ENCODE measurements around the gene NUDT17. TPM values are rescaled to one million over a fixed set of nuclear protein-coding genes. Genes with fewer than 3 reads are reported as not detected.

Gene NUDT17
- total and polyA plus RNA-seq, 3 donors from 2014 or later, result 9.5 to 13.1 (median 9.5) TPM

DNA sequence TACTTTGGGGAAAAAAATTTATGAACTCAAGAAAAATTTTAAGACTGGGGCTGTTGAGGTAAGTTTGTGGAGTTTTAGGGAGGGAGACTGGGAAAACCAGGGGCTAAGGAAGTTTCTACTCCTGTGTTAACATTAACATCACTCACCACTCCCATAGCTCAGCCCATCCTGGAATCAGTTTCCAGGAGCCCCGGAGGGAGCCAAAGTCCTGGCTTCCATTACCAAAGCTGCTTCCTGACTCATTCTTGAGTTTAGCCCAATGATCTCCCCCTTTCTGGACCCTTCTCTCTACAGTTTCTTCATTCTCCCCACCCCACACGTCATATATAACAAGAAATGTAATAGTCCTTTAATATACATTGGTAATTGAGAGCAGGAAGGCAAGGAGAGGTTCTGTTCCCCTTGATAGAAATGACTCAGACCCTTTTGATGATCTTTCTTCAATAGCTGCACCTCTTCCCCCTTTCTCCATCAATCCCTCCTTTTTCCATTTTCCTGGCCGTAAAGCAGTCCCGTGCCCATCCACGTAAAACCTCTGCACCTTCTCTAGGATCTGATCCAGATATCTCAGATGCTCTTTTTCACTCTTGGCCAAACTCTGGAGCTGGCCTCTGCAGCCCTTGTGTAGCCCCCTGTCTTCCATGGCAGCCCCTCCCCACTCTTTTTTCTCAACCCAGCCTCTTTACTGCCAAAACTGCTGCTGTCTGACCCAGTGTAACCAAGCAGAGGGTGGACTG lies 18.0 kb downstream of the NUDT17 start:
- DNase-seq, result no peak
- intact Hi-C loops (cut with DNase I; ENCODE audit: low total_unique reads), result no loop called here
- Histone ChIP-seq H3K4me1 (peaks cover 12% of the 10 kb centered on the region), H3K9me3 (no peaks in the 10 kb centered on the region), H3K27ac (no peak overlapping the region), H3K27me3 (no peaks in the 10 kb centered on the region), H3K36me3 (ENCODE audit: low read depth, missing control alignments) (no peaks in the 10 kb centered on the region), H3K4me3 (no peak overlapping the region)
- TF ChIP-seq, protein P1, sequence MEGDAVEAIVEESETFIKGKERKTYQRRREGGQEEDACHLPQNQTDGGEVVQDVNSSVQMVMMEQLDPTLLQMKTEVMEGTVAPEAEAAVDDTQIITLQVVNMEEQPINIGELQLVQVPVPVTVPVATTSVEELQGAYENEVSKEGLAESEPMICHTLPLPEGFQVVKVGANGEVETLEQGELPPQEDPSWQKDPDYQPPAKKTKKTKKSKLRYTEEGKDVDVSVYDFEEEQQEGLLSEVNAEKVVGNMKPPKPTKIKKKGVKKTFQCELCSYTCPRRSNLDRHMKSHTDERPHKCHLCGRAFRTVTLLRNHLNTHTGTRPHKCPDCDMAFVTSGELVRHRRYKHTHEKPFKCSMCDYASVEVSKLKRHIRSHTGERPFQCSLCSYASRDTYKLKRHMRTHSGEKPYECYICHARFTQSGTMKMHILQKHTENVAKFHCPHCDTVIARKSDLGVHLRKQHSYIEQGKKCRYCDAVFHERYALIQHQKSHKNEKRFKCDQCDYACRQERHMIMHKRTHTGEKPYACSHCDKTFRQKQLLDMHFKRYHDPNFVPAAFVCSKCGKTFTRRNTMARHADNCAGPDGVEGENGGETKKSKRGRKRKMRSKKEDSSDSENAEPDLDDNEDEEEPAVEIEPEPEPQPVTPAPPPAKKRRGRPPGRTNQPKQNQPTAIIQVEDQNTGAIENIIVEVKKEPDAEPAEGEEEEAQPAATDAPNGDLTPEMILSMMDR (IDR thresholded peaks at IDR 0.05), result no peak
- TF ChIP-seq POLR2A (IDR thresholded peaks at IDR 0.05), result no peak
- WGBS, 2 donors, result 79 to 82% methylated on average over 5 of the region's 5 CpGs

- intact Hi-C loops (cut with DNase I; ENCODE audit: low total_unique reads), result no loop called here
- no peak for DNase-seq
- Histone ChIP-seq H3K4me3 (no peak overlapping the region), H3K36me3 (ENCODE audit: low read depth, missing control alignments) (no peaks in the 10 kb centered on the region), H3K27me3 (no peaks in the 10 kb centered on the region), H3K9me3 (no peaks in the 10 kb centered on the region), H3K4me1 (peaks cover 18% of the 10 kb centered on the region), H3K27ac (no peak overlapping the region)
- TF ChIP-seq, protein P1 (IDR thresholded peaks at IDR 0.05), result no peak
- TF ChIP-seq POLR2A (IDR thresholded peaks at IDR 0.05), result no peak
- WGBS, 2 donors, result 51 to 52% methylated on average over 4 of the region's 4 CpGs
These were observed 22.8 kb downstream of the NUDT17 start for GRCh38 chr1:145868232-145868631.

GRCh38 chr1:145871994-145872924 lies 26.8 kb downstream of the NUDT17 start:
- Histone ChIP-seq H3K27me3 (no peaks in the 10 kb centered on the region), H3K4me3 (peak overlapping the region; percentile 43), H3K27ac (peak overlapping the region; percentile 60 to 79), H3K4me1 (peaks cover 18% of the 10 kb centered on the region), H3K36me3 (ENCODE audit: low read depth, missing control alignments) (no peaks in the 10 kb centered on the region), H3K9me3 (no peaks in the 10 kb centered on the region)
- TF ChIP-seq POLR2A (IDR thresholded peaks at IDR 0.05), result no peak
- TF ChIP-seq, protein P1 (IDR thresholded peaks at IDR 0.05), result no peak
- peak; percentile 58 for DNase-seq
- WGBS, 2 donors, result 2 to 17% methylated on average over 31 to 47 of the region's 47 CpGs
- intact Hi-C loops (cut with DNase I; ENCODE audit: low total_unique reads), result no loop called here

DNA sequence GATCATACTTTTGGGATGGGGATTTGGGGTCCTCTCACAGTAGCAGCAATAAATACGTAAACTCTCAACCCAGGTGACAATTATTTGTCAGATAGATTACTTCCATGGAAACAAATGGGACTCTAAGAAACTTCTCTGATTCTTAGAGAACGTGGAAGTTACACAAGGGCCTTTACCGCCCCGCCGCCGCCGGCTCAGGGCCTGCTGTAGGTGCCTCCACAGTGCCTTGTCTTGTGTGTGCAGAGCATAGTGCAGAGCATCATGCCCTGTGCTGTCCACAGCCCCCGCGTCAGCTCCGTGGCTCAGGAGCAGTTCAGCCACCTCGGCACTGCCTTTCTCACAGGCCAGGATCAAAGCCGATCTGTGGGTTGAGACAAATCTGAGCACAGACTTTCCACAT lies 29.2 kb downstream of the NUDT17 start:
- DNase-seq, result no peak
- TF ChIP-seq POLR2A (IDR thresholded peaks at IDR 0.05), result no peak
- TF ChIP-seq, protein P1 (IDR thresholded peaks at IDR 0.05), result no peak
- no peak overlapping the region for H3K27ac ChIP-seq
- H3K9me3 ChIP-seq, result no peaks in the 10 kb centered on the region
- intact Hi-C loops (cut with DNase I; ENCODE audit: low total_unique reads), result no loop called here
- H3K4me1 ChIP-seq, result peaks cover 8% of the 10 kb centered on the region
- no peaks in the 10 kb centered on the region for H3K36me3 ChIP-seq (ENCODE audit: low read depth, missing control alignments)
- H3K4me3 ChIP-seq, result no peak overlapping the region
- WGBS, 2 donors, result 89 to 96% methylated on average over 2 to 12 of the region's 12 CpGs
- no peaks in the 10 kb centered on the region for H3K27me3 ChIP-seq

All from testis (tissue), 3 donors.